ENCODE data around the gene KCTD4.

KCTD4 gene

GRCh38 chr13:45222516-45222915 lies 21.7 kb upstream of the KCTD4 start:
- H3K36me3 ChIP-seq (replicated peaks; ENCODE audit: insufficient read depth, low read length): no peaks in the 10 kb centered on the region
- H3K4me2 ChIP-seq (ENCODE audit: low read depth, low read length): no peak overlapping the region
- H3K27me3 ChIP-seq (replicated peaks; ENCODE audit: insufficient read depth, low read length): no peaks in the 10 kb centered on the region
- no peak overlapping the region for H3K27ac ChIP-seq (ENCODE audit: low read length)
- no peak for TF ChIP-seq EZH2 (optimal IDR thresholded peaks at IDR 0.05; ENCODE audit: low read depth, low read length)
- no peak for TF ChIP-seq EZH2phosphoT487 (IDR thresholded peaks at IDR 0.05; ENCODE audit: low read length)
- TF ChIP-seq CTCF (IDR thresholded peaks at IDR 0.05; ENCODE audit: low read length): no peak
- no peak for DNase-seq
- no peaks in the 10 kb centered on the region for H4K20me1 ChIP-seq (ENCODE audit: insufficient read depth, low read length)
- H3K9me3 ChIP-seq (replicated peaks; ENCODE audit: insufficient read depth, low read length): no peaks in the 10 kb centered on the region
- H3K9me2 ChIP-seq (replicated peaks; ENCODE audit: insufficient read depth, low read length): no peaks in the 10 kb centered on the region
- no peaks in the 10 kb centered on the region for H3K79me2 ChIP-seq (ENCODE audit: low read length)
- H3K4me3 ChIP-seq (ENCODE audit: low read length): no peak overlapping the region
- no peak overlapping the region for H3K9ac ChIP-seq (ENCODE audit: low read length)
- H3F3A ChIP-seq (ENCODE audit: insufficient read depth, low read length): no peaks in the 10 kb centered on the region
- no peak overlapping the region for H2AFZ ChIP-seq (ENCODE audit: low read length)
- 0 out of 2 replicates have a peak, but pooled peaks cover 5% of the 10 kb centered on the region for H3K4me1 ChIP-seq (ENCODE audit: low read length)

GRCh38 chr13:45220403-45220802 lies 19.6 kb upstream of the KCTD4 start:
- Histone ChIP-seq H3K4me3 (ENCODE audit: low read length) (no peak overlapping the region), H4K20me1 (ENCODE audit: insufficient read depth, low read length) (no peaks in the 10 kb centered on the region), H3K36me3 (replicated peaks; ENCODE audit: insufficient read depth, low read length) (no peaks in the 10 kb centered on the region), H3K27me3 (replicated peaks; ENCODE audit: insufficient read depth, low read length) (no peaks in the 10 kb centered on the region), H3K9me2 (replicated peaks; ENCODE audit: insufficient read depth, low read length) (no peaks in the 10 kb centered on the region), H3K79me2 (ENCODE audit: low read length) (no peaks in the 10 kb centered on the region), H3F3A (ENCODE audit: insufficient read depth, low read length) (no peaks in the 10 kb centered on the region), H2AFZ (ENCODE audit: low read length) (no peak overlapping the region), H3K9me3 (replicated peaks; ENCODE audit: insufficient read depth, low read length) (no peaks in the 10 kb centered on the region), H3K9ac (ENCODE audit: low read length) (no peak overlapping the region), H3K4me2 (ENCODE audit: low read depth, low read length) (no peak overlapping the region), H3K27ac (ENCODE audit: low read length) (no peak overlapping the region), H3K4me1 (ENCODE audit: low read length) (0 out of 2 replicates have a peak, but pooled peaks cover 5% of the 10 kb centered on the region)
- no peak for TF ChIP-seq EZH2phosphoT487 (IDR thresholded peaks at IDR 0.05; ENCODE audit: low read length)
- no peak for DNase-seq

GRCh38 chr13:45219938-45220375 lies 19.1 kb upstream of the KCTD4 start:
- no peaks in the 10 kb centered on the region for H3K9me2 ChIP-seq (replicated peaks; ENCODE audit: insufficient read depth, low read length)
- H3F3A ChIP-seq (ENCODE audit: insufficient read depth, low read length): no peaks in the 10 kb centered on the region
- no peaks in the 10 kb centered on the region for H3K79me2 ChIP-seq (ENCODE audit: low read length)
- DNase-seq: no peak
- no peaks in the 10 kb centered on the region for H3K27me3 ChIP-seq (replicated peaks; ENCODE audit: insufficient read depth, low read length)
- no peak for TF ChIP-seq EZH2phosphoT487 (IDR thresholded peaks at IDR 0.05; ENCODE audit: low read length)
- TF ChIP-seq CTCF (IDR thresholded peaks at IDR 0.05; ENCODE audit: low read length): no peak
- no peak for TF ChIP-seq EZH2 (optimal IDR thresholded peaks at IDR 0.05; ENCODE audit: low read depth, low read length)
- H4K20me1 ChIP-seq (ENCODE audit: insufficient read depth, low read length): no peaks in the 10 kb centered on the region
- H2AFZ ChIP-seq (ENCODE audit: low read length): no peak overlapping the region
- 0 out of 2 replicates have a peak, but pooled peaks cover 5% of the 10 kb centered on the region for H3K4me1 ChIP-seq (ENCODE audit: low read length)
- no peaks in the 10 kb centered on the region for H3K9me3 ChIP-seq (replicated peaks; ENCODE audit: insufficient read depth, low read length)
- no peaks in the 10 kb centered on the region for H3K36me3 ChIP-seq (replicated peaks; ENCODE audit: insufficient read depth, low read length)
- H3K27ac ChIP-seq (ENCODE audit: low read length): no peak overlapping the region
- H3K9ac ChIP-seq (ENCODE audit: low read length): no peak overlapping the region
- H3K4me3 ChIP-seq (ENCODE audit: low read length): no peak overlapping the region
- H3K4me2 ChIP-seq (ENCODE audit: low read depth, low read length): no peak overlapping the region

GRCh38 chr13:45219123-45219891 lies 18.5 kb upstream of the KCTD4 start:
- Histone ChIP-seq H3K27ac (ENCODE audit: low read length) (no peak overlapping the region), H3K9me3 (replicated peaks; ENCODE audit: insufficient read depth, low read length) (no peaks in the 10 kb centered on the region), H3K79me2 (ENCODE audit: low read length) (no peaks in the 10 kb centered on the region), H4K20me1 (ENCODE audit: insufficient read depth, low read length) (no peaks in the 10 kb centered on the region), H3F3A (ENCODE audit: insufficient read depth, low read length) (no peaks in the 10 kb centered on the region), H3K4me3 (ENCODE audit: low read length) (no peak overlapping the region), H3K9ac (ENCODE audit: low read length) (no peak overlapping the region), H3K9me2 (replicated peaks; ENCODE audit: insufficient read depth, low read length) (no peaks in the 10 kb centered on the region), H3K27me3 (replicated peaks; ENCODE audit: insufficient read depth, low read length) (no peaks in the 10 kb centered on the region), H3K4me1 (ENCODE audit: low read length) (0 out of 2 replicates have a peak, but pooled peaks cover 5% of the 10 kb centered on the region), H3K4me2 (ENCODE audit: low read depth, low read length) (no peak overlapping the region), H3K36me3 (replicated peaks; ENCODE audit: insufficient read depth, low read length) (no peaks in the 10 kb centered on the region), H2AFZ (ENCODE audit: low read length) (no peak overlapping the region)
- no peak for DNase-seq
- TF ChIP-seq EZH2 (optimal IDR thresholded peaks at IDR 0.05; ENCODE audit: low read depth, low read length) (no peak), CTCF (IDR thresholded peaks at IDR 0.05; ENCODE audit: low read length) (no peak), EZH2phosphoT487 (IDR thresholded peaks at IDR 0.05; ENCODE audit: low read length) (no peak)

All from MM.1S (cell line).